Smooth muscle cell (in vitro differentiated cells): ENCODE data around the gene INF2. TPM values are rescaled to one million over a fixed set of nuclear protein-coding genes. Genes with fewer than 3 reads are reported as not detected.

Experiments used
- DNase-seq: peaks from one replicate; lab custom pipeline; 2025; ENCODE audit not compliant: unreplicated experiment; lab: John Stamatoyannopoulos, UW
- H2AFZ ChIP-seq: fragments of 200-600 bp; sonication (generic); 2 replicates; pipeline ENCODE4 v1.6.0; 2016; ENCODE audit warnings: antibody characterized with exemption, low read depth, mild to moderate bottlenecking
- H3F3A ChIP-seq: fragments of 200-600 bp; sonication (generic); 2 replicates; pipeline ENCODE4 v1.6.0; 2017; ENCODE audit warnings: antibody characterized with exemption, low read depth
- H3K27ac ChIP-seq: fragments of 200-600 bp; sonication (generic); 2 replicates; pipeline ENCODE4 v1.5.1; 2016; ENCODE audit warnings: low read depth, mild to moderate bottlenecking
- H3K27me3 ChIP-seq: fragments of 200-600 bp; sonication (generic); 2 replicates; pipeline ENCODE4 v1.6.1; 2016; ENCODE audit warnings: low read depth, mild to moderate bottlenecking
- H3K36me3 ChIP-seq: fragments of 200-600 bp; sonication (generic); 2 replicates; pipeline ENCODE4 v1.5.1; 2016; ENCODE audit warnings: low read depth
- H3K4me1 ChIP-seq: fragments of 200-600 bp; sonication (generic); 2 replicates; pipeline ENCODE4 v1.5.1; 2016; ENCODE audit warnings: low read depth
- H3K4me2 ChIP-seq: fragments of 200-600 bp; sonication (generic); 2 replicates; pipeline ENCODE4 v1.6.0; 2016; ENCODE audit warnings: mild to moderate bottlenecking
- H3K4me3 ChIP-seq: fragments of 200-600 bp; sonication (generic); 2 replicates; pipeline ENCODE4 v1.5.1; 2016; ENCODE audit warnings: mild to moderate bottlenecking
- H3K79me2 ChIP-seq: fragments of 200-600 bp; sonication (generic); 2 replicates; pipeline ENCODE4 v1.6.0; 2016; ENCODE audit warnings: low read depth, mild to moderate bottlenecking
- H3K9ac ChIP-seq: fragments of 200-600 bp; sonication (generic); 2 replicates; pipeline ENCODE4 v1.6.0; 2016; ENCODE audit warnings: low read depth
- H3K9me3 ChIP-seq: fragments of 200-600 bp; sonication (generic); replicated peaks from 2 replicates; pipeline ENCODE4 v1.5.1; 2016; ENCODE audit warnings: low read depth
- H4K20me1 ChIP-seq: fragments of 200-600 bp; sonication (generic); 2 replicates; pipeline ENCODE4 v1.6.0; 2016; ENCODE audit warnings: low read depth
- WGBS: methylation state at CpG from one replicate; pipeline ENCODE4 v1.1.7; 2016; ENCODE audit warnings: low lambda C conversion rate; 5-methylcytosine and 5-hydroxymethylcytosine counted together
- polyA plus RNA-seq: library from polyadenylated mRNA; unstranded; fragments of >200 nt; fragmentation: Nextera tagmentation; extraction: Ambion mirVana; gene quantifications from 2 replicates; pipeline ENCODE4 v1.2.1, GENCODE V29; 2016
- total RNA-seq: library from RNA; depleted of rRNA; stranded (reverse); fragments of >200 nt; gene quantifications from 2 replicates; pipeline ENCODE4 v1.2.3, GENCODE V29; 2014
- TF ChIP-seq, protein P1 (sequence below): fragments of 200-600 bp; sonication (generic); IDR thresholded peaks from 2 replicates; pipeline ENCODE4 v1.5.1; 2017; ENCODE audit warnings: borderline replicate concordance, mild to moderate bottlenecking, antibody characterized with exemption; ENCODE audit not compliant: insufficient read depth, poor library complexity, severe bottlenecking

INF2 gene
- total and polyA plus RNA-seq, 2 experiments from 2014 or later, result 19.9 to 29.8 TPM

GRCh38 chr14:104673481-104673880 is 15.9 kb upstream of the INF2 start:
- 85% methylated on average over 9 of the region's 9 CpGs for WGBS
- H3K4me2 ChIP-seq, result no peak overlapping the region
- no peaks in the 10 kb centered on the region for H3F3A ChIP-seq
- H2AFZ ChIP-seq, result no peak overlapping the region
- no peaks in the 10 kb centered on the region for H3K27me3 ChIP-seq
- H3K9ac ChIP-seq, result no peak overlapping the region
- DNase-seq, result no peak
- H3K27ac ChIP-seq, result no peak overlapping the region
- H3K4me1 ChIP-seq, result peaks cover 19% of the 10 kb centered on the region
- H3K36me3 ChIP-seq, result no peaks in the 10 kb centered on the region
- TF ChIP-seq, protein P1, sequence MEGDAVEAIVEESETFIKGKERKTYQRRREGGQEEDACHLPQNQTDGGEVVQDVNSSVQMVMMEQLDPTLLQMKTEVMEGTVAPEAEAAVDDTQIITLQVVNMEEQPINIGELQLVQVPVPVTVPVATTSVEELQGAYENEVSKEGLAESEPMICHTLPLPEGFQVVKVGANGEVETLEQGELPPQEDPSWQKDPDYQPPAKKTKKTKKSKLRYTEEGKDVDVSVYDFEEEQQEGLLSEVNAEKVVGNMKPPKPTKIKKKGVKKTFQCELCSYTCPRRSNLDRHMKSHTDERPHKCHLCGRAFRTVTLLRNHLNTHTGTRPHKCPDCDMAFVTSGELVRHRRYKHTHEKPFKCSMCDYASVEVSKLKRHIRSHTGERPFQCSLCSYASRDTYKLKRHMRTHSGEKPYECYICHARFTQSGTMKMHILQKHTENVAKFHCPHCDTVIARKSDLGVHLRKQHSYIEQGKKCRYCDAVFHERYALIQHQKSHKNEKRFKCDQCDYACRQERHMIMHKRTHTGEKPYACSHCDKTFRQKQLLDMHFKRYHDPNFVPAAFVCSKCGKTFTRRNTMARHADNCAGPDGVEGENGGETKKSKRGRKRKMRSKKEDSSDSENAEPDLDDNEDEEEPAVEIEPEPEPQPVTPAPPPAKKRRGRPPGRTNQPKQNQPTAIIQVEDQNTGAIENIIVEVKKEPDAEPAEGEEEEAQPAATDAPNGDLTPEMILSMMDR, result no peak
- H4K20me1 ChIP-seq, result no peaks in the 10 kb centered on the region
- H3K79me2 ChIP-seq, result no peaks in the 10 kb centered on the region
- no peaks in the 10 kb centered on the region for H3K9me3 ChIP-seq
- no peak overlapping the region for H3K4me3 ChIP-seq

DNA sequence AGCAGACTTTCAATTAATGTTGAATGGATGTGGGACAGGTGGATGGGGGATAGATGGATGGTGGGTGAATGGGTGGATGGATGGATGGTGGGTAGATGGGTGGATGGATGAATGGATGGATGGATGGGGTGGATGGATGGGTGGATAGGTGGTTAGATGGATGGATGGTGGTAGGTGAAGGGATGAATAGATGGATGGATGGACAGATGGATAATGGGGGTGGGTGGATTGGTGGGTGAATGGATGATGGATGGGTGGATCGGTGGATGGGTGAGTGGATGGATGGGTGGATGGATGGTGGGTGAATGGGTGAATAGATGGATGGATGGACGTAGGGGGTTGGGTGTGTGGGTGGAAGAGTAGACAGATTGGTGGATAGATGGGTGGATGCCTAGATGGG is 14.0 kb upstream of the INF2 start:
- H3K36me3 ChIP-seq, result no peaks in the 10 kb centered on the region
- no peak for DNase-seq
- H3K4me2 ChIP-seq, result no peak overlapping the region
- no peak overlapping the region for H2AFZ ChIP-seq
- no peak overlapping the region for H3K27ac ChIP-seq
- no peak overlapping the region for H3K9ac ChIP-seq
- H3K27me3 ChIP-seq, result no peaks in the 10 kb centered on the region
- H3K4me3 ChIP-seq, result no peak overlapping the region
- TF ChIP-seq, protein P1, result no peak
- H3K9me3 ChIP-seq, result no peaks in the 10 kb centered on the region
- no peaks in the 10 kb centered on the region for H3K79me2 ChIP-seq
- H3K4me1 ChIP-seq, result peaks cover 22% of the 10 kb centered on the region
- WGBS, result 80% methylated on average over 1 of the region's 2 CpGs
- H3F3A ChIP-seq, result no peaks in the 10 kb centered on the region
- H4K20me1 ChIP-seq, result no peaks in the 10 kb centered on the region

GRCh38 chr14:104676130-104676693 is 13.2 kb upstream of the INF2 start:
- TF ChIP-seq, protein P1, result no peak
- Histone ChIP-seq H3K36me3 (no peaks in the 10 kb centered on the region), H3K27ac (no peak overlapping the region)

More at GRCh38 chr14:104676130-104676693, 13.2 kb upstream of the INF2 start:
- DNase-seq, result no peak
- H3K4me1 ChIP-seq, result peaks cover 29% of the 10 kb centered on the region
- H3K79me2 ChIP-seq, result no peaks in the 10 kb centered on the region
- H3K27me3 ChIP-seq, result no peaks in the 10 kb centered on the region
- no peak overlapping the region for H3K9ac ChIP-seq
- no peak overlapping the region for H3K4me2 ChIP-seq
- H3F3A ChIP-seq, result no peaks in the 10 kb centered on the region
- H3K4me3 ChIP-seq, result no peak overlapping the region
- WGBS, result 89% methylated on average over 7 of the region's 7 CpGs
- H4K20me1 ChIP-seq, result no peaks in the 10 kb centered on the region
- H2AFZ ChIP-seq, result no peak overlapping the region
- H3K9me3 ChIP-seq, result no peaks in the 10 kb centered on the region
